A549 (cell line): ENCODE measurements around the gene CCDC106. TPM values are rescaled to one million over a fixed set of nuclear protein-coding genes. Genes with fewer than 3 reads are reported as not detected.

ENCODE experiments used
- ATAC-seq, 2 experiments: fragments of 200-7000 bp in 1 of 2; fragments of >200 bp in 1 of 2; cut with Nextera tagmentation in 1 of 2; cut with Tn5 transposase in 1 of 2; 3 replicates each; pipeline versions ENCODE4 v1.8.0 to v1.9.1; 2018 to 2020; ENCODE audit warnings: mild to moderate bottlenecking in 1 of 2, moderate library complexity in 1 of 2
- CTCF ChIA-PET: fragments of 300-600 bp; sonication (Branson Sonifier 250); formaldehyde crosslinking; extraction: SDS; loops from one replicate; lab custom pipeline; 2021; ENCODE audit warnings: antibody characterized with exemption, inconsistent platforms; lab: Yijun Ruan, JAX
- POLR2A ChIA-PET: fragments of 350-600 bp; formaldehyde crosslinking; extraction: SDS; loops from one replicate; lab custom pipeline; 2021; ENCODE audit warnings: antibody characterized with exemption, inconsistent platforms; lab: Yijun Ruan, JAX
- DNase-seq, 2 experiments: peaks; one replicate each; pipeline versions ENCODE4 v3.0.0 to v3.0.0-alpha.2; 2011 to 2016; ENCODE audit warnings: low read depth in 1 of 2, low spot score in 1 of 2
- FAIRE-seq: peaks from 2 replicates; lab custom pipeline; 2011; peaks lifted over from hg19 to GRCh38; lab: Jason Lieb, UNC
- H3K27ac ChIP-seq, 2 experiments: fragments of >200 bp; sonication (Bioruptor Twin); formaldehyde crosslinking; 3 replicates each; pipeline ENCODE4 v1.5.1; 2016 to 2017
- H3K4me1 ChIP-seq: fragments of >200 bp; sonication (Bioruptor Twin); formaldehyde crosslinking; 3 replicates; pipeline ENCODE4 v1.6.1; 2016
- H3K4me2 ChIP-seq: fragments of >200 bp; sonication (Bioruptor Twin); formaldehyde crosslinking; 3 replicates; pipeline ENCODE4 v1.6.1; 2016
- H3K4me3 ChIP-seq: fragments of >200 bp; sonication (Bioruptor Twin); formaldehyde crosslinking; 3 replicates; pipeline ENCODE4 v1.5.1; 2016
- H3K9me3 ChIP-seq: fragments of >200 bp; sonication (Bioruptor Twin); formaldehyde crosslinking; 3 replicates; pipeline ENCODE4 v1.6.1; 2016
- CBX8 ChIP-seq: fragments of 200-600 bp; sonication (generic); IDR thresholded peaks from 2 replicates; pipeline ENCODE4 v1.6.1; 2016
- CHD2 ChIP-seq: fragments of 150-350 bp; IDR thresholded peaks from 2 replicates; pipeline ENCODE4 v1.6.1; 2014; ENCODE audit warnings: low read length; ENCODE audit not compliant: partially characterized antibody
- CHD4 ChIP-seq: fragments of 200-600 bp; sonication (generic); IDR thresholded peaks from 2 replicates; pipeline ENCODE4 v1.6.1; 2016; ENCODE audit warnings: antibody characterized with exemption, mild to moderate bottlenecking, borderline replicate concordance
- ELK1 ChIP-seq: fragments of 150-350 bp; IDR thresholded peaks from 2 replicates; pipeline ENCODE4 v1.6.1; 2014; ENCODE audit warnings: low read depth, mild to moderate bottlenecking, low read length
- EP300 ChIP-seq, 2 experiments: fragments of >200 bp; sonication (Bioruptor Twin); formaldehyde crosslinking; IDR thresholded peaks; 2 replicates in 1 of 2; 3 replicates in 1 of 2; pipeline ENCODE4 v1.6.1; 2016 to 2017
- ESRRA ChIP-seq: fragments of 150-350 bp; IDR thresholded peaks from 2 replicates; pipeline ENCODE4 v1.6.1; 2014; ENCODE audit warnings: mild to moderate bottlenecking, low read length, borderline replicate concordance
- FOSB ChIP-seq: fragments of 250-450 bp; sonication (Bioruptor Pico); IDR thresholded peaks from 2 replicates; pipeline ENCODE4 v1.5.0; 2020; ENCODE audit warnings: mild to moderate bottlenecking, moderate library complexity
- HDAC2 ChIP-seq: fragments of 200-600 bp; sonication (generic); IDR thresholded peaks from 2 replicates; pipeline ENCODE4 v1.6.1; 2016
- HOXA7 ChIP-seq: fragments of 250-450 bp; sonication (Bioruptor Pico); IDR thresholded peaks from 2 replicates; pipeline ENCODE4 v1.5.0; 2020; ENCODE audit warnings: mild to moderate bottlenecking, moderate library complexity
- HOXB13 ChIP-seq: fragments of 250-450 bp; sonication (Bioruptor Pico); IDR thresholded peaks from 2 replicates; pipeline ENCODE4 v1.5.0; 2020; ENCODE audit warnings: low read depth, mild to moderate bottlenecking, moderate library complexity
- JUNB ChIP-seq: fragments of >200 bp; sonication (Bioruptor Twin); formaldehyde crosslinking; IDR thresholded peaks from 2 replicates; pipeline ENCODE4 v1.6.1; 2016
- KDM5A ChIP-seq: fragments of 200-600 bp; sonication (generic); IDR thresholded peaks from 2 replicates; pipeline ENCODE4 v1.6.1; 2016; ENCODE audit warnings: antibody characterized with exemption, mild to moderate bottlenecking
- MAX ChIP-seq: IDR thresholded peaks from 2 replicates; pipeline ENCODE4 v1.6.1; 2012
- NR3C1 ChIP-seq: fragments of >200 bp; sonication (Bioruptor Twin); formaldehyde crosslinking; IDR thresholded peaks from 3 replicates; pipeline ENCODE4 v1.6.1; 2017
- PHF8 ChIP-seq: fragments of 200-600 bp; sonication (generic); IDR thresholded peaks from 2 replicates; pipeline ENCODE4 v1.6.1; 2016; ENCODE audit warnings: low read depth, mild to moderate bottlenecking, antibody characterized with exemption, moderate library complexity, borderline replicate concordance
- RARB ChIP-seq: fragments of 250-450 bp; sonication (Bioruptor Pico); IDR thresholded peaks from 2 replicates; pipeline ENCODE4 v1.8.0; 2021; ENCODE audit warnings: mild to moderate bottlenecking, moderate library complexity
- RCOR1 ChIP-seq: fragments of 150-350 bp; IDR thresholded peaks from 2 replicates; pipeline ENCODE4 v1.6.1; 2014; ENCODE audit warnings: antibody characterized with exemption, low read length, low read depth
- TP53 ChIP-seq: fragments of 250-450 bp; sonication (Bioruptor Pico); IDR thresholded peaks from 2 replicates; pipeline ENCODE4 v1.5.0; 2021; ENCODE audit warnings: mild to moderate bottlenecking, moderate library complexity
- ZNF302 ChIP-seq: fragments of 250-450 bp; sonication (Bioruptor Pico); IDR thresholded peaks from 2 replicates; pipeline ENCODE4 v1.9.0; 2021; ENCODE audit warnings: inconsistent platforms, mild to moderate bottlenecking, moderate library complexity
- ZSCAN20 ChIP-seq: fragments of 250-450 bp; sonication (Bioruptor Pico); IDR thresholded peaks from 2 replicates; pipeline ENCODE4 v1.8.0; 2022; ENCODE audit warnings: mild to moderate bottlenecking, moderate library complexity
- WGBS: methylation state at CpG from one replicate; pipeline ENCODE4 v1.1.6; 2017; ENCODE audit errors: missing lambda C conversion rate; 5-methylcytosine and 5-hydroxymethylcytosine counted together
- polyA plus RNA-seq, 4 experiments: library from polyadenylated mRNA; depleted of rRNA in 3 of 4; stranded (reverse); fragments of >200 nt; fragmentation: RNase III in 1 of 4; extraction: RNeasy Plus Mini Kit Qiagen cat#74134 plus additional on column Dnase treatment in 1 of 4; gene quantifications; 2 replicates in 3 of 4; 3 replicates in 1 of 4; pipeline ENCODE4 v1.2.3, GENCODE V29; 2011 to 2017
- TF ChIP-seq, protein P1 (sequence below): fragments of >200 bp; sonication (Bioruptor Twin); formaldehyde crosslinking; IDR thresholded peaks from 3 replicates; pipeline ENCODE4 v1.6.1; 2016
- TF ChIP-seq, protein P2 (sequence below): IDR thresholded peaks from 2 replicates; pipeline ENCODE4 v1.6.1; 2012; ENCODE audit warnings: low read depth, borderline replicate concordance
- TF ChIP-seq, protein P3 (sequence below): fragments of >200 bp; sonication (Bioruptor Twin); formaldehyde crosslinking; IDR thresholded peaks from 3 replicates; pipeline ENCODE4 v1.5.1; 2016

CCDC106 gene
- polyA plus RNA-seq, 2 of the 4 experiments (the other 2 are of a cell fraction), result 5.2 to 17.6 TPM

GRCh38 chr19:55649268-55650125 is 1.5 kb downstream of the CCDC106 start:
- no peak for TF ChIP-seq CHD4
- Histone ChIP-seq H3K4me2 (peak overlapping the region; percentile 98), H3K9me3 (no peaks in the 10 kb centered on the region), H3K4me1 (peaks cover 31% of the 10 kb centered on the region), H3K4me3 (no peak overlapping the region; the same call in 2 of the 3 replicates), H3K27ac (peak overlapping the region in 1 of 2 experiments; percentile 98; a peak in 4 of 6 replicates)
- FAIRE-seq (no peak), DNase-seq (no peak), ATAC-seq (no peak)
- 94% methylated on average over 17 of the region's 17 CpGs for WGBS
- ChIA-PET POLR2A (interaction anchor here (1.0 kb wide), 1 partner anchor 15 kb away, joined by 3 read pairs; no protein-coding TSS in a partner anchor), CTCF (interaction anchor here (0.9 to 2.7 kb wide), 5 partner anchors 10 to 145 kb away, joined by 3 to 20 read pairs (median 3); no protein-coding TSS in a partner anchor)

GRCh38 chr19:55650126-55650557 is 2.1 kb downstream of the CCDC106 start:
- no peak overlapping the region for H3K4me2 ChIP-seq
- H3K9me3 ChIP-seq, result no peaks in the 10 kb centered on the region
- POLR2A ChIA-PET, result interaction anchor here (1.0 kb wide), 1 partner anchor 15 kb away, joined by 3 read pairs; no protein-coding TSS in a partner anchor
- ATAC-seq, result no peak
- no peak for FAIRE-seq
- CTCF ChIA-PET, result interaction anchor here (0.9 to 2.7 kb wide), 5 partner anchors 11 to 146 kb away, joined by 3 to 20 read pairs (median 3); no protein-coding TSS in a partner anchor
- 95% methylated on average over 4 of the region's 4 CpGs for WGBS
- H3K4me3 ChIP-seq, result no peak overlapping the region
- no peak for DNase-seq
- H3K4me1 ChIP-seq, result peaks cover 25% of the 10 kb centered on the region
- no peak for TF ChIP-seq TP53 (CRISPR knock-in tag)
- no peak for TF ChIP-seq MAX
- TF ChIP-seq, protein P1, sequence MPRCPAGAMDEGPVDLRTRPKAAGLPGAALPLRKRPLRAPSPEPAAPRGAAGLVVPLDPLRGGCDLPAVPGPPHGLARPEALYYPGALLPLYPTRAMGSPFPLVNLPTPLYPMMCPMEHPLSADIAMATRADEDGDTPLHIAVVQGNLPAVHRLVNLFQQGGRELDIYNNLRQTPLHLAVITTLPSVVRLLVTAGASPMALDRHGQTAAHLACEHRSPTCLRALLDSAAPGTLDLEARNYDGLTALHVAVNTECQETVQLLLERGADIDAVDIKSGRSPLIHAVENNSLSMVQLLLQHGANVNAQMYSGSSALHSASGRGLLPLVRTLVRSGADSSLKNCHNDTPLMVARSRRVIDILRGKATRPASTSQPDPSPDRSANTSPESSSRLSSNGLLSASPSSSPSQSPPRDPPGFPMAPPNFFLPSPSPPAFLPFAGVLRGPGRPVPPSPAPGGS, result no peak
- TF ChIP-seq ELK1, result no peak
- no peak for TF ChIP-seq ESRRA
- H3K27ac ChIP-seq, result no peak overlapping the region

DNA sequence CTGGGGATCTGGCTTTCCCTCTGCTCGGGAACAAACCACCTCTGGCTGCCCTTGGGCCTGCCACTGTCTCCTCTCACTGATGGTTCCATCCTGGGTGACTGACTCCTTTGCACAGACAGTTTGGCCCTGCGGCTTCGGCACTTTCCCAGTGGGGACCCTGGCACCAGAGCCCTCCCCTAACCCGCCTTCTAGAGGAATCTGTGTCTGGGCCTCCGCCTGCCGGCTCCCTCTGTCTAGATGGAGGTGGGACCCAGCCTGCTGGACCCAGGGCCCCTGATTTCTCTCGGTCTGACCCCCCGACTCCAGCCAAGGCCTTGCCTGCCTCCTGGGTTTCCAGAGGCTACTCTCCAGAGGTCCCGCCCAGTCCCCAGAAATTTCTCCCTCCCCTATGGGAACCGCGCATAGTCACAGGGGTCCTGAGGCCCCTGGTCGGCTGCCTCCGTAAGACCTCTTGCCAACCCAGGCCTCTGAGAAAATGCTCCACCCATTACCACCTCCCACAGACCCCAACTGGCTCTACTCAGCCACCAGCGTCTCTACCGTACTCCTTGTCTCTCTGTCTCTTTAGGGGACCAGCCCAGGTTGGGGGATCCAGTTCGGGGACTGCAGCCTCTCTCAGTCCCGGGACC is 2.7 kb downstream of the CCDC106 start:
- FAIRE-seq (no peak), ATAC-seq (no peak), DNase-seq (no peak)
- WGBS, result 91% methylated on average over 17 of the region's 17 CpGs
- ChIA-PET CTCF (interaction anchor here (0.9 to 2.7 kb wide), 3 partner anchors 16 to 147 kb away, joined by 3 to 20 read pairs (median 3); no protein-coding TSS in a partner anchor), POLR2A (no interaction called here)
- Histone ChIP-seq H3K27ac (no peak overlapping the region), H3K4me1 (peaks cover 24% of the 10 kb centered on the region), H3K4me3 (no peak overlapping the region), H3K9me3 (no peaks in the 10 kb centered on the region), H3K4me2 (no peak overlapping the region)
- TF ChIP-seq RCOR1, result no peak
- TF ChIP-seq TP53 (CRISPR knock-in tag), result no peak
- no peak for TF ChIP-seq HOXB13 (CRISPR knock-in tag)
- no peak for TF ChIP-seq KDM5A
- TF ChIP-seq PHF8, result no peak
- TF ChIP-seq, protein P2, sequence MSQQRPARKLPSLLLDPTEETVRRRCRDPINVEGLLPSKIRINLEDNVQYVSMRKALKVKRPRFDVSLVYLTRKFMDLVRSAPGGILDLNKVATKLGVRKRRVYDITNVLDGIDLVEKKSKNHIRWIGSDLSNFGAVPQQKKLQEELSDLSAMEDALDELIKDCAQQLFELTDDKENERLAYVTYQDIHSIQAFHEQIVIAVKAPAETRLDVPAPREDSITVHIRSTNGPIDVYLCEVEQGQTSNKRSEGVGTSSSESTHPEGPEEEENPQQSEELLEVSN, result no peak
- no peak for TF ChIP-seq JUNB
- TF ChIP-seq HDAC2, result no peak
- no peak for TF ChIP-seq NR3C1
- no peak for TF ChIP-seq HOXA7 (CRISPR knock-in tag)
- TF ChIP-seq CBX8, result no peak
- no peak for TF ChIP-seq RARB
- TF ChIP-seq, protein P3, sequence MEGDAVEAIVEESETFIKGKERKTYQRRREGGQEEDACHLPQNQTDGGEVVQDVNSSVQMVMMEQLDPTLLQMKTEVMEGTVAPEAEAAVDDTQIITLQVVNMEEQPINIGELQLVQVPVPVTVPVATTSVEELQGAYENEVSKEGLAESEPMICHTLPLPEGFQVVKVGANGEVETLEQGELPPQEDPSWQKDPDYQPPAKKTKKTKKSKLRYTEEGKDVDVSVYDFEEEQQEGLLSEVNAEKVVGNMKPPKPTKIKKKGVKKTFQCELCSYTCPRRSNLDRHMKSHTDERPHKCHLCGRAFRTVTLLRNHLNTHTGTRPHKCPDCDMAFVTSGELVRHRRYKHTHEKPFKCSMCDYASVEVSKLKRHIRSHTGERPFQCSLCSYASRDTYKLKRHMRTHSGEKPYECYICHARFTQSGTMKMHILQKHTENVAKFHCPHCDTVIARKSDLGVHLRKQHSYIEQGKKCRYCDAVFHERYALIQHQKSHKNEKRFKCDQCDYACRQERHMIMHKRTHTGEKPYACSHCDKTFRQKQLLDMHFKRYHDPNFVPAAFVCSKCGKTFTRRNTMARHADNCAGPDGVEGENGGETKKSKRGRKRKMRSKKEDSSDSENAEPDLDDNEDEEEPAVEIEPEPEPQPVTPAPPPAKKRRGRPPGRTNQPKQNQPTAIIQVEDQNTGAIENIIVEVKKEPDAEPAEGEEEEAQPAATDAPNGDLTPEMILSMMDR, result no peak
- no peak for TF ChIP-seq ZSCAN20 (CRISPR knock-in tag)
- no peak for TF ChIP-seq EP300 (IDR thresholded peaks at IDR 0.05)
- TF ChIP-seq FOSB, result no peak
- no peak for TF ChIP-seq ZNF302 (CRISPR knock-in tag)
- no peak for TF ChIP-seq CHD2
